GM12891 (cell line): ENCODE data around the gene FOXN3.

ENCODE experiments used
- DNase-seq: peaks from one replicate; pipeline ENCODE4 v3.0.0; 2011; ENCODE audit warnings: low spot score; ENCODE audit not compliant: insufficient read length
- FAIRE-seq: peaks from 2 replicates; lab custom pipeline; 2011; peaks lifted over from hg19 to GRCh38; lab: Jason Lieb, UNC
- PAX5 ChIP-seq: IDR thresholded peaks from 2 replicates; pipeline ENCODE4 v1.6.1; 2011; ENCODE audit warnings: low read length, moderate library complexity, mild to moderate bottlenecking; ENCODE audit not compliant: insufficient read depth, severe bottlenecking
- POLR2A ChIP-seq: IDR thresholded peaks from 2 replicates; pipeline ENCODE4 v1.6.1; 2011; ENCODE audit warnings: low read depth, low read length, control low read depth
- POLR2AphosphoS5 ChIP-seq: IDR thresholded peaks from 2 replicates; pipeline ENCODE4 v1.6.1; 2011; ENCODE audit warnings: low read depth, low read length, control low read depth
- POU2F2 ChIP-seq: IDR thresholded peaks from 2 replicates; pipeline ENCODE4 v1.6.1; 2011; ENCODE audit warnings: low read depth, mild to moderate bottlenecking, control low read depth, low read length, moderate library complexity
- SPI1 ChIP-seq: IDR thresholded peaks from 2 replicates; pipeline ENCODE4 v1.6.1; 2011; ENCODE audit warnings: low read depth, low read length, control low read depth
- TAF1 ChIP-seq: IDR thresholded peaks from 2 replicates; pipeline ENCODE4 v1.6.1; 2011; ENCODE audit warnings: low read depth, low read length, control low read depth

The FOXN3 gene

DNA sequence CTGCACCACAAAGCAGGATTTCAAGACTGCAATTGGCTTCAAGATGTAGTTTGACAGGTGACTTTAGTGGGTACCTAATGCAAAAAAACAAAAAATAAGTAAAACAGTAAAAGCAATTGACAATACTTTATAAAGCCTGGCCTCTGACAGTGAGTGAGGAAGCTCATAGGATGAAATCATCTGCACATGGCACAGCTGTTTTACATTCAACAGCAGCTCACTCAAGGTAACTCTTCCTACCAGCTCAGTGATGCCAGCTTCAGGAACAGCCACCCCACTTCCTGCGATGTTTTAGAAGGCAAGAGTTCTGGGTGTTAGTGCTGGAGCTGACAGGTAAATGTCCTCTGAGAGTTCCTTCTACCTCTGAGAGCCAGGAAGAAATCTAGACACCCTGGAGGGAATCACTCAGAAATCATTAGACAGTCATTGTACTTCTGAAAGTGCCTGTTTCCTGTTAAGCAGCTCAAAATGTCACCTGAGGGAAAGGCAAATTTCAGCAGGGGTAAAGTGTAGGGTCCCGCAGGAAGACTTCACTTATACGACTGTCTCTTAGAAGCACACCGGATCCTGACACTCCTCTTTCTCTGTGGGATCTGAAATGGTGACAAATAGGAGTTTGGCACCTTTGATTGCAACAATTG, 99.9 kb downstream of the FOXN3 start:
- DNase-seq (no peak), FAIRE-seq (peak; percentile 61)
- TF ChIP-seq POU2F2, result no peak
- 0 out of 2 replicates have a peak, but pooled peaks have one; percentile 27 for TF ChIP-seq SPI1

DNA sequence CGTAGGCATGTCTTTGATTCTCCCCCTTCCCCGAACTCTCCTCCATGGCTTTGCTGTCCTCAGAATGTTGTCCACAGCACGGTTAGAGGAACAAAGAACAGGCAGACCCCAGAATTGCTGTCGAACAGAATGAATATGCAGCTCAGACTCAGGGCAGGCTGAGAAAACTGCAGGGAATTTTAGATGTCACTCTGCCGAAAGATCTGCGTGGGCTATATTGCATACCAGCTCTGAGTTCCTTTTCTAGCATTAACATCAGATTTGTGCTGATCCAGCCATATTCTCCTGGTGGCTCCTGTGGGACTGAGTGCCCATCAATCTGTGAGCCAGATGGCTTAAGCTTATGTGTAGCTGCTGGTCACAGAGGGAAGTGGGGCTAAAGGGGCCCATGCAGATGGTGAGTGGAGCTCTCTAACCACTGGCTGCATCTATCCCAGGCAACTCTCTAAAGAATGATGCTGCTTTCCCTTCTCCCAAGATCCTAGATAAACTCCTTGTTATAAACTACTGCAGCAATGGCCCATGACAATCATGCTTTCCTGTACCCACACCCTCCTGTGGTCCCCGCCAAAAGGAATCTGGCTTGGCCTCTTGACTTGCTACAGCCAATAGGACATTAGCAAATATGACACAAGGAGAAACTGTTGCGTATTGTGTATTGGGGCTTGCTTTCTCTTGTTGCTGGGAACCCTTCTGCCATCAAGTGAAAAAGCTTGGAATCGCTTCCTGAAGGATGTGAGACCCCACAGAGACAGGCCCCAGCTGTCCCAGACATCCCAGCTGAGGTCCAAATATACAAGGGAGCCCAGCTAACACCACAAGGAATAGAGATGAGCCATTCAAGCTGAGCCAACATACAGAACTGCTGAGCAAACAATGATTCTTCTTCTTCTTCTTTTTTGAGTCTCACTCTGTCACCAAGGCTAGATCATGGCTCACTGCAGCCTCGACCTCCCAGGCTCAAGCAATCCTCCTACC, 101.3 kb downstream of the FOXN3 start:
- TF ChIP-seq SPI1 (no peak), POU2F2 (no peak), TAF1 (no peak), POLR2AphosphoS5 (no peak), POLR2A (no peak), PAX5 (no peak)
- FAIRE-seq (no peak), DNase-seq (no peak)

DNA sequence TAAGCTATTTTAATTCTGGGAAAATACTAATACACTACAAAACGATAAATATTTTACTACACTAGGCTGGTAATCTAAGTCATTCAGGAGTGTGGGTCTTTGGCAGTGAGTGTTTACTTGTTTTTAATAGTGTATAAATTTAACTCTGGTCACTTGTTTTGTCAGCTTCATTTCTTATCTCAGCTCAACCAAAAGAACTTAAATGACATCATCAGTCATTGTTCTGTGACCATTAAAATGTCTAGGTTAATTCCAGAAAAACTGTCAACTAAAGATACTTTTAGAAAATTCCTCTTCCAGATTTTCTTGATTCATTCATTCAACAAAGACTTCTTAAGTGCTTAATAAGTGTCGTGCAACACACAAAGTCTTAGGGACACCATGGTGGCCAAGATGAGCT, 102.8 kb downstream of the FOXN3 start:
- TF ChIP-seq POU2F2 (no peak), TAF1 (no peak), SPI1 (no peak), POLR2AphosphoS5 (no peak), PAX5 (no peak), POLR2A (no peak)
- DNase-seq, result no peak
- FAIRE-seq, result peak; percentile 20

DNA sequence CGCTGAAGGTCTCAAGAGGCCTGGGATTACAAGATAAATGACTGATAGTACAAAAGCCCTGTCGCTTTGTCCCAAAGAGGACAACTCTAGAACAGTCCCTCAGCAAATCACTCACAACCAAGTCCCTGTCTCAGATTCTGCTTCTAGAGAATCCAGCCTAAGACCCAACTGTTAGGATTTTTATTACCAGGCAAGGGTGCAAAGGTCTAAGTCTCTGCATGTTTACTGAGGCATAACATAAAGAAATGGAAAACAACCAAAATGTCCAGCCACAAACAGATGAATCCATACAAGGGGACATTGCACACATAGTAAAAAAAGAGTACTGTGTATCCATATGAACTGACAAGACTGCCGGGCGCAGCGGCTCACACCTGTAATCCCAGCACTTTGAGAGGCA, 104.1 kb downstream of the FOXN3 start:
- DNase-seq (no peak), FAIRE-seq (no peak)
- no peak for TF ChIP-seq TAF1
- no peak for TF ChIP-seq POLR2AphosphoS5
- TF ChIP-seq PAX5, result no peak
- no peak for TF ChIP-seq SPI1
- no peak for TF ChIP-seq POU2F2
- TF ChIP-seq POLR2A, result no peak

DNA sequence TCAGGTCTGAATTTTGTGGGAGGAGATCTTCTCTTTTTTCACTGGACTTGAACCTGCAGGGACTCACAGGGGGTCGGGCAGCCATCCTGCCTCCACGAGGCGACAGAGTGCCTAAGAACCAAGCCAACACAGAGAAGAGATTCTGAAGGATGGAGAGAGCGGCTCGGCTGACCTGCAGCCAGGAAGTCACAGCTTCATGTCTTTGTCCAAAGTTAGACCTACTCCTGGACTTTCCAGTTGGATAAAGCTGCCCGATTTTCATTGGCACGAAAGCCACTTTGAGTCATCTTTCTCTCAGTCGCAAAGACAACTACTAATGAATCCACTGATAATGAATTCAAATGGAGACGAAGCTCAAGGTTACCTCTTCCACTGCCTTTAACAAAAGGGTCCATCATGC, 106.8 kb downstream of the FOXN3 start:
- DNase-seq, result no peak
- FAIRE-seq, result no peak
- no peak for TF ChIP-seq POU2F2
- TF ChIP-seq SPI1, result no peak
- TF ChIP-seq POLR2AphosphoS5, result no peak
- no peak for TF ChIP-seq POLR2A
- no peak for TF ChIP-seq TAF1
- TF ChIP-seq PAX5, result no peak

DNA sequence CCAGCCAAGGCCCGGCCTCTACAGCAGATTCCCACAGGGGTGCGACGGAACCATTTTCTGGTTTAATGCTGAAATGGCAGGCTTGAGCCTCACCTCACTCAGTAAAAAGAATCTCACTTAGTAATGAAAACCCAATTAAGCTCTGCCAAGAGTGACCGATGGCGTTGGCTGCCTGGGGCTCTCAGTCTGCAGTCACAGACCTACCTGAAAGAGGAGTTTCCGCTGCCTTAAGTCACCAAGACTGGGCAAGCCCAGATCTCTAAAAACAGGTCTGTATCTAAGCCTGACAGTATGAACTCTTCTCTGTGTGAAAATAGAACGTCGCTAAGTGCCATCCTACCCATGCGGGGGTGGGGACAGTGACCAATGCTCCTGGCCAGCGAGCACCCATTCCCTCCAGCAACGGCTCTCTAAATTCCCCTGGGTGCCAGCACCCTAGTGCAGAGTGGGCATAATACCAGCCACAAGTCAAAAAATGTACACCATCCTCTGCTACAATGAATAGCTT, 107.3 kb downstream of the FOXN3 start:
- no peak for TF ChIP-seq PAX5
- no peak for TF ChIP-seq POU2F2
- no peak for TF ChIP-seq POLR2AphosphoS5
- no peak for TF ChIP-seq SPI1
- TF ChIP-seq POLR2A, result no peak
- TF ChIP-seq TAF1, result no peak
- FAIRE-seq, result peak; percentile 51
- DNase-seq, result no peak

DNA sequence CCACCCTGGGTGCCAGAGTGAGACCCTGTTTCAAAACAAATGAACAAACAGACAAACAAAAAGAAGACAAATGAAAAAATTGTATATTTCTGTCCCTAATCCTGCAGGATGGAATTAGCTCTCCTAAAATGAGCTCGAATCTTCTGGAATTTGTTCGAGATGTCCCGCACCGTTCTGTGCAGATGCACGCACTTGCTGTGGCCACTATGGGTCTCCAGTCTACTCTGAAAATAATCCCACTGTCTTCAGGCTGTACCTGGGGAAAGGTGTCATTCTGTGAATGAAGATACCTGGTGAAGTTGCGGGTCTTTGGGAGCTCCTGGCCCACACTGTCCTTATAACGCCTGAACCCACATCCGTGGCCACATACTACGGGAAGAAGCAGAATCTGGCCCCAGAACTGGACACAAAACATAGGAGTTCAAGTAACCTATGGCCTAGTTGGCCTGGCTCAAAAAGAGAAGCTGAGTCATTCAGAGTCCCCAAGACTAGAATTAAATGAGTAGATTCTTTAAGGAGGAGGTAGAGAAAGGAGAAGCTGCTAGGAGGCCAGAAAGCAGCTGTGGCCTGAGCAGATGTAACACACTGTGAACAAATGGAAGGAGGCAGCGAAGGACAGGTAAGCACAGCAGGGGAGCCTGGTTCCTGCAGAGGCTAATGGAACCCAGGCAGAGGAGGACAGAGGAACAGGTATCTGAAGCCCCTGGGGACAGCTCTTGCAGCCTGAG, 108.6 kb downstream of the FOXN3 start:
- peak; percentile 54 for TF ChIP-seq SPI1
- TF ChIP-seq POLR2AphosphoS5, result no peak
- peak; percentile 13 for FAIRE-seq
- DNase-seq, result no peak

DNA sequence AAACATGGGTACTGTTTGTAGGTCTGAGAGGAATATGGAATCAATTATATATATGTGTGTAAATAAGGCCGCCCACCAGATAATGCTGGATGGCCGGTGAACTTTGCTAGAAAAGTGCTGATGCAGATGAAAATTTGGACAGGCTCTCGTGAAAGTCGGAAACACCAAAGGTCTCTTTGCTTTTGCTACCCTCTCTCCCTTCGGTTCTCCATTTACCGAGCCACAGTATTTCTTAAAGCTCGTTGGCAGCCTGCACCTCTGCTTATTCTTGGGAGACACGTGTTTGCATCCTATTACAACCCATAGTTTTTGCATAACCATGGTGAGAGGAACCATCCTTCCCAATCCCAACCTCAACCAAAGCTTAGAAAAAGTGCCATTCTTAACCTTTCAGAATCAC, 109.6 kb downstream of the FOXN3 start:
- peak; percentile 56 for FAIRE-seq
- DNase-seq, result no peak
- TF ChIP-seq POLR2A (no peak), POLR2AphosphoS5 (no peak)

DNA sequence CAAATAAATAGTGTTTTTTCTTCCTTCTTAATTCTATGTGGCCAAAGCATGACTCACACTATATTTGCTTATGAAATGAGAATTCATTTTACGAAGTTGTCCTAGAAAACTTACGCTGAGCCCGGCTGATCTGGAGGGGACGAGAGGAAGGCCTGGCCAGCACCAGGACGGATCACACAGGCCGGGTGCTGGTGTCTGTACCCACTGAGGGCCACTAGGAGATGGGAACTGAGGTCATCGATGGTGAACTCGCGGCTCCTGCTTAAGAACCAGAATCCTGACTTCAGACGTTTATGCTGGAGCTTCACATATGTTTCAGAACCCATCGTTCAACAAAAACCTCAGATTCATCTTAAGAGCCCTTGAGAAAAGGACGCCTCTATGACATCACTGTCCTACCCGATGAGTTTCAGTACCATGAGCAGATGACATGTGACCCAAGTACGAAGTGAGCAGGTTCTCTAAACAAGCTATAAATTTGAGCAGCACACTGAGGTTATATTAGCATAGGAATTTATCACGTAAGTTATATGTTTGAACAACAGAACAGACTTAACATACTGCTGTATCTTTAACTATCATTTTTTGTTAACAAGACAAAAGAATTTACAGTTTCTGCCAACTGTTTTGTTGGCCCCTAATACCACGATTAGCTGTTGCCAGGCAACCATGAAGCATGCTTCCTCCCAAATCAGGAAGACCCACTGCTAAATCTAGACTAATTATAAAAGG, 111.9 kb downstream of the FOXN3 start:
- TF ChIP-seq POU2F2, result no peak; the same call in 1 of the 2 replicates
- DNase-seq (no peak), FAIRE-seq (peak; percentile 87)
